Activated CD8-positive, alpha-beta T cell treated with anti-CD3 and anti-CD28 coated beads for 36 hours (primary cell): ENCODE measurements around the gene TULP1. TPM values are rescaled to one million over a fixed set of nuclear protein-coding genes. Genes with fewer than 3 reads are reported as not detected.
A peak's percentile ranks its signal among the peaks of the same experiment; 100 is the strongest.

Experiments used
- ATAC-seq: fragments of 200-7000 bp; cut with Tn5 transposase; one replicate; pipeline ENCODE4 v1.10.0; 2021; ENCODE audit warnings: mild to moderate bottlenecking, moderate library complexity
- CTCF ChIA-PET: fragments of 350-600 bp; sonication (Branson Sonifier 250); formaldehyde crosslinking; loops from one replicate; lab custom pipeline; 2021; ENCODE audit warnings: antibody characterized with exemption; lab: Charles Lee
- POLR2A ChIA-PET: fragments of 350-600 bp; sonication (Branson Sonifier 250); formaldehyde crosslinking; loops from one replicate; lab custom pipeline; 2021; ENCODE audit warnings: antibody characterized with exemption; lab: Charles Lee
- DNase-seq: peaks from one replicate; pipeline ENCODE4 v3.0.0-alpha.2; 2020
- H3K27ac Mint-ChIP-seq: one replicate; pipeline ENCODE4 v1.8.0; 2021; ENCODE audit warnings: mild to moderate bottlenecking, mixed read lengths
- H3K27me3 Mint-ChIP-seq: one replicate; pipeline ENCODE4 v1.8.0; 2021; ENCODE audit warnings: mixed read lengths
- H3K36me3 Mint-ChIP-seq: one replicate; pipeline ENCODE4 v1.8.0; 2021; ENCODE audit warnings: low read depth, mixed read lengths
- H3K4me1 Mint-ChIP-seq: one replicate; pipeline ENCODE4 v1.8.0; 2021; ENCODE audit warnings: low read depth, mixed read lengths
- H3K4me3 Mint-ChIP-seq: one replicate; pipeline ENCODE4 v1.8.0; 2021; ENCODE audit warnings: mild to moderate bottlenecking, moderate library complexity, mixed read lengths
- H3K9me3 Mint-ChIP-seq: one replicate; pipeline ENCODE4 v1.8.0; 2021; ENCODE audit warnings: mixed read lengths
- CTCF ChIP-seq: fragments of 200-600 bp; IDR thresholded peaks from one replicate; pipeline ENCODE4 v1.8.0; 2022; ENCODE audit warnings: antibody characterized with exemption, mild to moderate bottlenecking
- intact Hi-C: fragments of 100-400 bp; cut with micrococcal nuclease; formaldehyde crosslinking; loops from one replicate; pipeline ENCODE4 v1.10.0; 2022
- total RNA-seq, 2 experiments: library from RNA; stranded (reverse); gene quantifications; one replicate each; pipeline ENCODE4 v1.2.3, GENCODE V29; 2021

The TULP1 gene
- total RNA-seq, 2 experiments from 2014 or later: not detected

- DNase-seq: no peak
- H3K27ac Mint-ChIP-seq: peak overlapping the region; percentile 98
- H3K4me1 Mint-ChIP-seq: peaks cover 40% of the 10 kb centered on the region
- peak overlapping the region; percentile 97 for H3K4me3 Mint-ChIP-seq
- no peaks in the 10 kb centered on the region for H3K9me3 Mint-ChIP-seq
- H3K36me3 Mint-ChIP-seq: peaks cover 58% of the 10 kb centered on the region
- TF ChIP-seq CTCF: no peak
- POLR2A ChIA-PET: interaction anchor here (0.6 to 16.3 kb wide), 26 partner anchors 10 to 272 kb away, joined by 3 to 327 read pairs (median 4); partner anchors contain the start of genes DEF6, FANCE, PPARD and TEAD3
- intact Hi-C loops: loop anchor here (5.0 kb wide), 1 partner anchor 172 kb away; the partner anchor contains the start of gene DEF6
- CTCF ChIA-PET: interaction anchor here (1.0 to 3.1 kb wide), 8 partner anchors 8 to 175 kb away, joined by 3 to 35 read pairs (median 6); partner anchors contain the start of genes FANCE and PPARD
- ATAC-seq: no peak
- no peaks in the 10 kb centered on the region for H3K27me3 Mint-ChIP-seq
These were observed 43.5 kb downstream of the TULP1 start for GRCh38 chr6:35468980-35469750.

GRCh38 chr6:35468181-35468979 lies 44.3 kb downstream of the TULP1 start, which contains the start of gene RPL10A:
Gene RPL10A (plus strand): TSS chr6:35468401. CDS start chr6:35468435, 34 bp downstream.
- H3K27me3 Mint-ChIP-seq: no peaks in the 10 kb centered on the region
- ATAC-seq (peak; percentile 91), DNase-seq (peak; percentile 96)
- peaks cover 38% of the 10 kb centered on the region for H3K4me1 Mint-ChIP-seq
- H3K4me3 Mint-ChIP-seq: peak within 1 kb of the TSS; percentile 97
- H3K9me3 Mint-ChIP-seq: no peaks in the 10 kb centered on the region
- H3K36me3 Mint-ChIP-seq: peaks cover 60% of the 10 kb centered on the region
- intact Hi-C loops: loop anchor here (5.0 kb wide), 1 partner anchor 171 kb away; the partner anchor contains the start of gene DEF6
- POLR2A ChIA-PET: interaction anchor here (0.6 to 16.3 kb wide), 32 partner anchors 9 to 272 kb away, joined by 3 to 327 read pairs (median 4); partner anchors contain the start of genes DEF6, FANCE, PPARD and TEAD3
- CTCF ChIA-PET: interaction anchor here (0.7 to 3.1 kb wide), 22 partner anchors 9 to 175 kb away, joined by 3 to 35 read pairs (median 4); partner anchors contain the start of genes DEF6, FANCE and PPARD
- peak; percentile 85 for TF ChIP-seq CTCF
- peak within 1 kb of the TSS; percentile 98 for H3K27ac Mint-ChIP-seq

GRCh38 chr6:35465646-35466045 lies 47.0 kb downstream of the TULP1 start:
- H3K27ac Mint-ChIP-seq: no peak overlapping the region
- no peaks in the 10 kb centered on the region for H3K27me3 Mint-ChIP-seq

GRCh38 chr6:35463292-35463691 lies 49.4 kb downstream of the TULP1 start:
- TF ChIP-seq CTCF: no peak
- CTCF ChIA-PET: interaction anchor here (1.5 kb wide), 1 partner anchor 166 kb away, joined by 4 read pairs; the partner anchor contains the start of gene DEF6
- no peak for DNase-seq
- peaks cover 7% of the 10 kb centered on the region for H3K4me1 Mint-ChIP-seq
- H3K27me3 Mint-ChIP-seq: no peaks in the 10 kb centered on the region
- H3K36me3 Mint-ChIP-seq: peaks cover 37% of the 10 kb centered on the region
- H3K9me3 Mint-ChIP-seq: no peaks in the 10 kb centered on the region
- H3K4me3 Mint-ChIP-seq: no peak overlapping the region
- intact Hi-C loops: no loop called here
- POLR2A ChIA-PET: no interaction called here
- ATAC-seq: no peak
- H3K27ac Mint-ChIP-seq: no peak overlapping the region

More at GRCh38 chr6:35465646-35466045, 47.0 kb downstream of the TULP1 start:
- Mint-ChIP-seq H3K4me1 (peaks cover 16% of the 10 kb centered on the region), H3K9me3 (no peaks in the 10 kb centered on the region), H3K36me3 (peaks cover 47% of the 10 kb centered on the region), H3K4me3 (no peak overlapping the region)
- TF ChIP-seq CTCF: no peak
- ChIA-PET CTCF (interaction anchor here (0.7 to 3.1 kb wide), 9 partner anchors 9 to 168 kb away, joined by 3 to 35 read pairs (median 6); partner anchors contain the start of genes FANCE and PPARD), POLR2A (interaction anchor here (1.2 to 16.3 kb wide), 6 partner anchors 13 to 167 kb away, joined by 3 to 327 read pairs (median 22); partner anchors contain the start of genes FANCE, PPARD and TEAD3)
- intact Hi-C loops: loop anchor here (5.0 kb wide), 1 partner anchor 168 kb away; the partner anchor contains the start of gene DEF6
- DNase-seq (no peak), ATAC-seq (no peak)
